MM.1S (cell line): ENCODE data around the gene OR5H15.

ENCODE experiments used
- DNase-seq: peaks from one replicate; pipeline ENCODE4 v3.0.0-alpha.2; 2015
- H2AFZ ChIP-seq: fragments of 300-600 bp; sonication (generic); 2 replicates; pipeline ENCODE4 v1.6.0; 2016; ENCODE audit warnings: antibody characterized with exemption, low read length
- H3F3A ChIP-seq: fragments of 300-600 bp; sonication (generic); 2 replicates; pipeline ENCODE4 v1.6.1; 2016; ENCODE audit warnings: mild to moderate bottlenecking, antibody characterized with exemption, low read length, moderate library complexity, mixed read lengths; ENCODE audit not compliant: insufficient read depth
- H3K27ac ChIP-seq: fragments of 300-600 bp; sonication (generic); 2 replicates; pipeline ENCODE4 v1.5.1; 2016; ENCODE audit warnings: mild to moderate bottlenecking, low read length
- H3K27me3 ChIP-seq: fragments of 300-600 bp; sonication (generic); replicated peaks from 2 replicates; pipeline ENCODE4 v1.6.0; 2016; ENCODE audit warnings: low read length; ENCODE audit not compliant: insufficient read depth
- H3K36me3 ChIP-seq: fragments of 300-600 bp; sonication (generic); replicated peaks from 2 replicates; pipeline ENCODE4 v1.6.1; 2016; ENCODE audit warnings: mild to moderate bottlenecking, low read length, mixed read lengths; ENCODE audit not compliant: insufficient read depth
- H3K4me1 ChIP-seq: fragments of 300-600 bp; sonication (generic); 2 replicates; pipeline ENCODE4 v1.6.1; 2016; ENCODE audit warnings: low read length, mixed read lengths
- H3K4me2 ChIP-seq: fragments of 300-600 bp; sonication (generic); 2 replicates; pipeline ENCODE4 v1.6.0; 2016; ENCODE audit warnings: low read depth, low read length
- H3K4me3 ChIP-seq: fragments of 300-600 bp; sonication (generic); 2 replicates; pipeline ENCODE4 v1.5.1; 2016; ENCODE audit warnings: low read length, mixed read lengths
- H3K79me2 ChIP-seq: fragments of 300-600 bp; sonication (generic); 2 replicates; pipeline ENCODE4 v1.6.1; 2016; ENCODE audit warnings: mixed run types, low read length, mixed read lengths
- H3K9ac ChIP-seq: fragments of 300-600 bp; sonication (generic); 2 replicates; pipeline ENCODE4 v1.6.1; 2016; ENCODE audit warnings: low read length, mixed read lengths
- H3K9me2 ChIP-seq: fragments of 300-600 bp; sonication (generic); replicated peaks from 2 replicates; pipeline ENCODE4 v1.6.1; 2016; ENCODE audit warnings: mild to moderate bottlenecking, low read length, mixed read lengths; ENCODE audit not compliant: insufficient read depth
- H3K9me3 ChIP-seq: fragments of 300-600 bp; sonication (generic); replicated peaks from 2 replicates; pipeline ENCODE4 v1.6.1; 2016; ENCODE audit warnings: mild to moderate bottlenecking, low read length, mixed read lengths; ENCODE audit not compliant: insufficient read depth
- H4K20me1 ChIP-seq: fragments of 300-600 bp; sonication (generic); 2 replicates; pipeline ENCODE4 v1.6.1; 2016; ENCODE audit warnings: mild to moderate bottlenecking, low read length, moderate library complexity, mixed read lengths; ENCODE audit not compliant: insufficient read depth
- EZH2 ChIP-seq: fragments of 300-600 bp; sonication (generic); optimal IDR thresholded peaks from 2 replicates; pipeline ENCODE3; 2017; ENCODE audit warnings: low read depth, mild to moderate bottlenecking, antibody characterized with exemption, low read length, mixed read lengths
- TF ChIP-seq, protein P1 (sequence below): fragments of 300-600 bp; sonication (generic); IDR thresholded peaks from 2 replicates; pipeline ENCODE4 v1.5.1; 2016; ENCODE audit warnings: antibody characterized with exemption, low read length, mixed read lengths

OR5H15 gene

DNA sequence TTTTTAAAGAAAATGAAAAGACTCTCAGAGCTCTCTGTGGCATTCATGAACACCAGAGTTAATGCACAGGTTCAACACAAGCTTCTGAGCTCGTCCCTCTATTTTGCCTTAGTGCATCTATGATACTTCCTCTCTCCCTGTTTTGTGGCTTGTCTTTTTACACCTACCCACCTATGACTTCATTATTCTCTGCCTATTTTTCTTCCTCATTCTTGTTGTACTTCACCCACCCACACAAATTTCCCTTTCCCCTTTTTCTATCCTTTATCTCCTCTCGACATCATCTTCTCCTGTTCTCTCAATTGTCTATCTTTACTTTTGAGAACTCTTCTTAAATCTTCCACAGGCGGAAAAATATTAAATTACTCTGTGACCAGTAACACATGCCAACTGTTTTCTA lies 48.6 kb downstream of the OR5H15 start:
- H3F3A ChIP-seq = no peaks in the 10 kb centered on the region
- no peak for DNase-seq

More for the DNA sequence above, 48.6 kb downstream of the OR5H15 start:
- Histone ChIP-seq H3K9me2 (no peaks in the 10 kb centered on the region), H3K4me1 (no peaks in the 10 kb centered on the region), H3K4me2 (no peak overlapping the region), H3K9me3 (no peaks in the 10 kb centered on the region), H3K27me3 (no peaks in the 10 kb centered on the region), H3K4me3 (no peak overlapping the region), H2AFZ (no peak overlapping the region), H3K27ac (no peak overlapping the region), H4K20me1 (no peaks in the 10 kb centered on the region), H3K79me2 (no peaks in the 10 kb centered on the region), H3K9ac (no peak overlapping the region), H3K36me3 (no peaks in the 10 kb centered on the region)
- TF ChIP-seq, protein P1, sequence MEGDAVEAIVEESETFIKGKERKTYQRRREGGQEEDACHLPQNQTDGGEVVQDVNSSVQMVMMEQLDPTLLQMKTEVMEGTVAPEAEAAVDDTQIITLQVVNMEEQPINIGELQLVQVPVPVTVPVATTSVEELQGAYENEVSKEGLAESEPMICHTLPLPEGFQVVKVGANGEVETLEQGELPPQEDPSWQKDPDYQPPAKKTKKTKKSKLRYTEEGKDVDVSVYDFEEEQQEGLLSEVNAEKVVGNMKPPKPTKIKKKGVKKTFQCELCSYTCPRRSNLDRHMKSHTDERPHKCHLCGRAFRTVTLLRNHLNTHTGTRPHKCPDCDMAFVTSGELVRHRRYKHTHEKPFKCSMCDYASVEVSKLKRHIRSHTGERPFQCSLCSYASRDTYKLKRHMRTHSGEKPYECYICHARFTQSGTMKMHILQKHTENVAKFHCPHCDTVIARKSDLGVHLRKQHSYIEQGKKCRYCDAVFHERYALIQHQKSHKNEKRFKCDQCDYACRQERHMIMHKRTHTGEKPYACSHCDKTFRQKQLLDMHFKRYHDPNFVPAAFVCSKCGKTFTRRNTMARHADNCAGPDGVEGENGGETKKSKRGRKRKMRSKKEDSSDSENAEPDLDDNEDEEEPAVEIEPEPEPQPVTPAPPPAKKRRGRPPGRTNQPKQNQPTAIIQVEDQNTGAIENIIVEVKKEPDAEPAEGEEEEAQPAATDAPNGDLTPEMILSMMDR = no peak
- no peak for TF ChIP-seq EZH2
